IgD-negative memory B cell (primary cell): ENCODE measurements around the gene FGF14. TPM values are rescaled to one million over a fixed set of nuclear protein-coding genes. Genes with fewer than 3 reads are reported as not detected.
A peak's percentile ranks its signal among the peaks of the same experiment; 100 is the strongest.

Source experiments
- H3K27ac Mint-ChIP-seq, 3 donors: one replicate each; pipeline ENCODE4 v1.8.0; 2020 to 2022; ENCODE audit warnings: mild to moderate bottlenecking in 3 of 3, mixed read lengths in 3 of 3, moderate library complexity in 1 of 3
- H3K27me3 Mint-ChIP-seq: one replicate; pipeline ENCODE4 v1.8.0; 2021; ENCODE audit warnings: mixed read lengths
- H3K36me3 Mint-ChIP-seq: one replicate; pipeline ENCODE4 v1.8.0; 2020; ENCODE audit warnings: mild to moderate bottlenecking, mixed read lengths
- H3K4me1 Mint-ChIP-seq, 3 donors: one replicate each; pipeline ENCODE4 v1.8.0; 2020 to 2022; ENCODE audit warnings: mixed read lengths in 3 of 3, mild to moderate bottlenecking in 1 of 3
- H3K4me3 Mint-ChIP-seq, 4 donors: one replicate each; pipeline ENCODE4 v1.8.0; 2020 to 2022; ENCODE audit warnings: mild to moderate bottlenecking in 4 of 4, mixed read lengths in 4 of 4, moderate library complexity in 3 of 4
- H3K9me3 Mint-ChIP-seq, 3 donors: one replicate each; pipeline ENCODE4 v1.8.0; 2020 to 2021; ENCODE audit warnings: mixed read lengths in 3 of 3, mild to moderate bottlenecking in 1 of 3
- polyA plus RNA-seq: library from polyadenylated mRNA; unstranded; fragments of 300-500 nt; fragmentation: Illumina TruSeq; gene quantifications from one replicate; pipeline ENCODE4 v1.2.3, GENCODE V29; 2021

The FGF14 gene
- polyA plus RNA-seq, 1 donor from 2014 or later: not detected

GRCh38 chr13:102392481-102393209, 9.2 kb downstream of the FGF14 start:
- Mint-ChIP-seq H3K36me3 (no peaks in the 10 kb centered on the region), H3K27me3 (peaks cover 8% of the 10 kb centered on the region), H3K4me3 (peak overlapping the region in 2 of 4 donors; percentile 4 to 60), H3K9me3 (no peaks in the 10 kb centered on the region), H3K4me1 (peaks cover 2 to 9% (median 3%) of the 10 kb centered on the region in 3 donors), H3K27ac (peak overlapping the region in 2 of 3 donors; percentile 4 to 20)

- no peak overlapping the region for H3K4me3 Mint-ChIP-seq
- H3K27me3 Mint-ChIP-seq: peaks cover 1% of the 10 kb centered on the region
- no peak overlapping the region for H3K27ac Mint-ChIP-seq
- no peaks in the 10 kb centered on the region for H3K9me3 Mint-ChIP-seq
- H3K4me1 Mint-ChIP-seq: peaks cover 0 to 1% (median 0%) of the 10 kb centered on the region in 3 donors
- no peaks in the 10 kb centered on the region for H3K36me3 Mint-ChIP-seq
Measured at GRCh38 chr13:102386461-102386860, 15.4 kb downstream of the FGF14 start.

GRCh38 chr13:102380012-102380411, 21.8 kb downstream of the FGF14 start:
- peaks cover 0 to 1% (median 0%) of the 10 kb centered on the region in 3 donors for H3K4me1 Mint-ChIP-seq
- H3K27ac Mint-ChIP-seq: no peak overlapping the region
- peaks cover 3% of the 10 kb centered on the region for H3K27me3 Mint-ChIP-seq
- no peaks in the 10 kb centered on the region for H3K9me3 Mint-ChIP-seq
- H3K36me3 Mint-ChIP-seq: no peaks in the 10 kb centered on the region
- H3K4me3 Mint-ChIP-seq: no peak overlapping the region

DNA sequence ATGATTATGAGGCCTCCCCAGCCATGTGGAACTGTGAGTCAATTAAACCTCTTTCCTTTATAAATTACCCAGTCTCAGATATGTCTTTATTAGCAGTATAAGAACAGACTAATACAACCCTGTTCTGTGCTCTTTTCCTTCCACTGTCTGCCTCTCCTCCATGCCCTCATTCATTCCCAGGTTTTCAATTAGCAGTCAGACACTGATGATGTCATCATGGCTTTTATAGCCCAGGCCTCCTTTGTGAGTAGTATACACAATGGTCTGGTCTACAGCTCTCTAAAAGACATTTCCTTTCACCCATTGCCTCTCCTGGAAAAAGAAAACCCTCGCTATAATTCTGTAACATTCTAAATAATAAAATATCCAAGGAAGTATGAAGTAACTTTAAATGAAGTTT, 25.5 kb downstream of the FGF14 start:
- Mint-ChIP-seq H3K9me3 (no peaks in the 10 kb centered on the region), H3K27ac (no peak overlapping the region), H3K4me1 (peaks cover 0 to 1% (median 0%) of the 10 kb centered on the region in 3 donors), H3K27me3 (peaks cover 3% of the 10 kb centered on the region), H3K36me3 (no peaks in the 10 kb centered on the region), H3K4me3 (no peak overlapping the region)

DNA sequence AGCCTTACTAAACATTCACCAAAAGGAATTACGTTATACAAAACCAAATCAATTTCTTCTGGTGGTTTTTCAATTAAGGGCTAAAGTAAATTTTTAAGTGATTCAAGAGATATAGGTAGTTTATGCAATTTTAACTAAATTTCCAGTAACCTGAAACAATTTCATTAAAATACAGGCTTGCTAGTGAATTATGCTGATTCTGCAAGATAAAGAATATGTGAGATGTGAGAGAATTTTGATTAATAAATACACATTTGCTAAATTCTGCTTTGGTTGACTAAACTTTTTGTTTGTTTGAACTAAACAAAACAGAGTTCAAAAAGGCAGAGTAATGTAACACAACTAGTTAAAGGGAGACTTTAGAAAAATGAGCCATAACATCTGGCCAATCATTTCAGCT, 27.1 kb downstream of the FGF14 start:
- Mint-ChIP-seq H3K27ac (no peak overlapping the region), H3K4me3 (no peak overlapping the region), H3K9me3 (no peaks in the 10 kb centered on the region), H3K27me3 (no peaks in the 10 kb centered on the region), H3K4me1 (peaks cover 0 to 2% (median 0%) of the 10 kb centered on the region in 3 donors), H3K36me3 (no peaks in the 10 kb centered on the region)

- Mint-ChIP-seq H3K27me3 (no peaks in the 10 kb centered on the region), H3K4me1 (peaks cover 0 to 2% (median 0%) of the 10 kb centered on the region in 3 donors), H3K36me3 (no peaks in the 10 kb centered on the region), H3K4me3 (no peak overlapping the region), H3K27ac (no peak overlapping the region), H3K9me3 (no peaks in the 10 kb centered on the region)
Measured at GRCh38 chr13:102374233-102374632, 27.6 kb downstream of the FGF14 start.

DNA sequence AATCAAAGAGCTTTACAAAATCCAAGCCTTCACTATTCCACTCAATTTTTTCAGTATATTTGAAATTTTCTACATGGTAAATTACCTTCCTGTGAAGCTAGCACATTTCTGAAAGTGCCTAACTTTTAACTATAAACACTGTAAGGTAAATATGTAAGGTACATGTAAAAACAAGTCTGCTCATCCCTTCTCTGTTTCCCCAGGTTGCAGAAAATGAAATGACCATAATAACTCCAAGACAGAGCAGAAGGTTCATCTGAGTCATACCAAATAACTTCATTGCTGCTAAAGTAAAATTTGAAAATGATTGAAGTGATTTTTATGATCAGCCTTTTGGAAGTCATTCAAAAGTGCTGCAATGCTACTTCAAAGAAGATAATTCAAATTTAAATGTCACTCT, 28.6 kb downstream of the FGF14 start:
- Mint-ChIP-seq H3K27me3 (no peaks in the 10 kb centered on the region), H3K36me3 (no peaks in the 10 kb centered on the region), H3K4me3 (no peak overlapping the region), H3K27ac (no peak overlapping the region), H3K4me1 (peaks cover 0 to 2% (median 0%) of the 10 kb centered on the region in 3 donors), H3K9me3 (no peaks in the 10 kb centered on the region)

DNA sequence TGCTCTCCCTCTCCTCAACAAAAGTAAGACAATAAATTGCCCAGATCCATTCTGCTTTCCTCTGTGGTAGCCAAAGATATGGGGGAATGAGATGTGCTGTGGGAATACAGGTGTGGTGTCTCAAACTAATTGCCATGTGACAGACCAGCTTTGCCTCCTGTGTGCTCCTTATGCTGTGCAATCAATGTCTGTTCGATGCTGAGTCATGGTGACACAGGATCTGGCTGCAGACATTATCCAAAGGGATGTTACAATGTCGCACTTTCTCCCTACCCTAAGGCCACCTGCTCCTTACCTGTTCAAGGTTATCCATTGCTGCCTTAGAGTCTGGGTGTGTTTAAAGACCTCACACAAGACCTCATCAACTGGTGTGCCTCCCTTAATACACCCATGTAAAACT, 32.5 kb downstream of the FGF14 start:
- Mint-ChIP-seq H3K27ac (no peak overlapping the region), H3K27me3 (peaks cover 1% of the 10 kb centered on the region), H3K9me3 (no peaks in the 10 kb centered on the region), H3K4me1 (peaks cover 0 to 2% (median 0%) of the 10 kb centered on the region in 3 donors), H3K4me3 (no peak overlapping the region), H3K36me3 (no peaks in the 10 kb centered on the region)

- H3K27ac Mint-ChIP-seq: no peak overlapping the region
- H3K27me3 Mint-ChIP-seq: peaks cover 1% of the 10 kb centered on the region
- H3K9me3 Mint-ChIP-seq: no peaks in the 10 kb centered on the region
- H3K36me3 Mint-ChIP-seq: no peaks in the 10 kb centered on the region
- peaks cover 0 to 2% (median 0%) of the 10 kb centered on the region in 3 donors for H3K4me1 Mint-ChIP-seq
- no peak overlapping the region for H3K4me3 Mint-ChIP-seq
Measured at GRCh38 chr13:102367836-102368235, 34.0 kb downstream of the FGF14 start.

DNA sequence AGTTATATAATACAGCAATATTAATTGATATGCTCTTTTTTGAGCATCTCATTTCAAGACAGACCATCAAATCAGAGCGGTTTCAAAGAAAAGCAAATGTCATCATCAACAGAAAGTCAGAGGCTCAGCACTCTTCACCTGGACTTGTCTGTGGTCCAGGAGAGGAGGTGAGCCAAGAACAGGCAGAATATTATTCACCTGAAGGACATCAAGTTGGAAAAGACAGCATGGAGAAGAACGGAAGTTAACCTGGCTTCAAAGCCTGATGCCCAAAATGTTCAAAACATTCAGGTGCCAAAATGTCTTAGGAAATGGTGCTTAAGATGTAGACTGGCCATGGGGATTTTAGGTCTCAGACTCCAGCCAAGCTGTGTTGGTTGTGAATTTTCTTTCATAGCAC, 40.7 kb downstream of the FGF14 start:
- H3K4me3 Mint-ChIP-seq: no peak overlapping the region
- no peak overlapping the region for H3K27ac Mint-ChIP-seq
- no peaks in the 10 kb centered on the region for H3K27me3 Mint-ChIP-seq
- no peaks in the 10 kb centered on the region for H3K36me3 Mint-ChIP-seq
- no peaks in the 10 kb centered on the region for H3K4me1 Mint-ChIP-seq
- H3K9me3 Mint-ChIP-seq: peaks cover 0 to 2% (median 0%) of the 10 kb centered on the region in 3 donors

GRCh38 chr13:102359264-102359663, 42.6 kb downstream of the FGF14 start:
- no peaks in the 10 kb centered on the region for H3K27me3 Mint-ChIP-seq
- H3K9me3 Mint-ChIP-seq: peaks cover 0 to 2% (median 0%) of the 10 kb centered on the region in 3 donors

GRCh38 chr13:102355251-102355650, 46.6 kb downstream of the FGF14 start:
- no peaks in the 10 kb centered on the region for H3K9me3 Mint-ChIP-seq
- no peaks in the 10 kb centered on the region for H3K4me1 Mint-ChIP-seq

More at GRCh38 chr13:102359264-102359663, 42.6 kb downstream of the FGF14 start:
- Mint-ChIP-seq H3K4me3 (no peak overlapping the region), H3K36me3 (no peaks in the 10 kb centered on the region), H3K4me1 (no peaks in the 10 kb centered on the region), H3K27ac (no peak overlapping the region)

DNA sequence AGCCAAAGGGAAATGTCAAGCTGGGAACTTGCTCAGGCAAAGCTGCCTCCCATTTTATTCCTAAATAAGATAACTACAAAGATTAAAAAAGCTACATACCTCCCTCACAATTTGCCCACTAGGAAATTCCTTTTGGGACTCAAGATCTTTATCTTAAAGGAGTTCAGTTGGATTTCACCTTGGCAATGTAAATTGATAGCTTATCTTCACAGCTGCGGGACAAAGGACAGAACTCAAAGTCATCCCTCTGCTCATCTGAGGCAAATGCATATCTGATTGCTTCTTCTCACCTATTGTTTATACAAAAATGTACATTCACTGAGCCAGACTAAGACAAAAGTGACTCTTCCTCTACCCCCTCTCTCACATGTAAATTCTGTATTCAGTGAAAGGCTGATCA, 47.8 kb downstream of the FGF14 start:
- H3K36me3 Mint-ChIP-seq: no peaks in the 10 kb centered on the region
- H3K4me1 Mint-ChIP-seq: no peaks in the 10 kb centered on the region
- no peaks in the 10 kb centered on the region for H3K27me3 Mint-ChIP-seq
- no peaks in the 10 kb centered on the region for H3K9me3 Mint-ChIP-seq
- no peak overlapping the region for H3K27ac Mint-ChIP-seq
- no peak overlapping the region for H3K4me3 Mint-ChIP-seq

More at GRCh38 chr13:102355251-102355650, 46.6 kb downstream of the FGF14 start:
- Mint-ChIP-seq H3K36me3 (no peaks in the 10 kb centered on the region), H3K4me3 (no peak overlapping the region), H3K27me3 (no peaks in the 10 kb centered on the region), H3K27ac (no peak overlapping the region)

- Mint-ChIP-seq H3K27ac (no peak overlapping the region), H3K27me3 (no peaks in the 10 kb centered on the region), H3K4me3 (no peak overlapping the region), H3K36me3 (no peaks in the 10 kb centered on the region), H3K9me3 (no peaks in the 10 kb centered on the region), H3K4me1 (no peaks in the 10 kb centered on the region)
Measured at GRCh38 chr13:102351521-102351920, 50.3 kb downstream of the FGF14 start.

DNA sequence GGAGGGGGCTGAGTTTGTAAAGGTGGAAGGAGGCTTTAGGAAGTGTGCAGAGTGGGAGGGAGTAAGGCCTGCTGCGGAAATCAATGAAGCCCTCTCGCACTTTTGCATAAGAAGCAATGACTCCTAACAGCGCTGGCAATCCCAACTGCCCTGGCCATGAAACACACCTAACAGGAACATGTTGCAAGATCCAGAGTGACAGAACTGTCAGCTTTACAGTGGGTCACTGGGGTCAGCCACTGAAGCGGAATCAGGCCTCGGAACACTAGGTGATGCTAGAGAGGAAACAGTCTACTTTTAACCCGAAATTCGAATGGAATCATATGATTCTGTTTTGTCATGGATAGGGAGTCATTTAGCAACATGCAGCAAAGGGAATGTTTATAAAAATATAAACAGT, 54.4 kb downstream of the FGF14 start:
- H3K36me3 Mint-ChIP-seq: no peaks in the 10 kb centered on the region
- H3K9me3 Mint-ChIP-seq: no peaks in the 10 kb centered on the region
- no peak overlapping the region for H3K4me3 Mint-ChIP-seq
- H3K27me3 Mint-ChIP-seq: peaks cover 2% of the 10 kb centered on the region
- H3K27ac Mint-ChIP-seq: no peak overlapping the region
- H3K4me1 Mint-ChIP-seq: no peaks in the 10 kb centered on the region

DNA sequence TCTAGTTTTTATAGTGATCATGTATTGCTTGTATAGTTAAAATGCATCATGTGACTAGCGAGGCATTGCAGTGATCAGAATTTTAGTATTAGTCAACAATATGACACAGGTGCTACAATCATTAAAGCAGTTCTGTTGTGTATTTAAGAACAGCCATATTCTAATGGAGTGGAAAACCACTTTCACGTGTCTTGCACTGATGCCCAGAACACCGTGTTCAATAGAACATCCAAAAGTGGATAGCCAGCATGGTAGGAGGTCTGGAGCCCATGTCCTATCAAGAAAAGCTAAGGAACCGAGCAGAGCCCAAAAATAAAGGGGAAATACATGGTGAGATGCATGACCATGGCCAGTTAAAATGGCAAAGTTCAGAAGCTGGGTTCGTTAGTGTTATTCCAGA, 55.1 kb downstream of the FGF14 start:
- no peak overlapping the region for H3K27ac Mint-ChIP-seq

More for the DNA sequence above, 55.1 kb downstream of the FGF14 start:
- no peak overlapping the region for H3K4me3 Mint-ChIP-seq
- H3K4me1 Mint-ChIP-seq: no peaks in the 10 kb centered on the region
- peaks cover 2% of the 10 kb centered on the region for H3K27me3 Mint-ChIP-seq
- H3K9me3 Mint-ChIP-seq: no peaks in the 10 kb centered on the region
- H3K36me3 Mint-ChIP-seq: no peaks in the 10 kb centered on the region
